Right renal pelvis (tissue), 4 donors: ENCODE measurements around the gene GRIFIN. TPM values are rescaled to one million over a fixed set of nuclear protein-coding genes. Genes with fewer than 3 reads are reported as not detected.

Experiments used
- DNase-seq, 4 donors: peaks; one replicate each; pipeline ENCODE4 v3.0.0-alpha.2; 2013; ENCODE audit warnings: low read depth in 4 of 4, low spot score in 3 of 4, missing footprints in 1 of 4
- polyA plus RNA-seq, 4 donors: library from polyadenylated mRNA; unstranded; fragments of 120-200 nt; gene quantifications; one replicate each; pipeline ENCODE4 v1.2.1, GENCODE V29; 2013; ENCODE audit not compliant: insufficient read length in 4 of 4

Gene GRIFIN
- polyA plus RNA-seq, 4 donors: 0.30 TPM; not detected in 3

- DNase-seq: no peak
Measured at GRCh38 chr7:2499719-2500430, 23.7 kb upstream of the GRIFIN start.

DNA sequence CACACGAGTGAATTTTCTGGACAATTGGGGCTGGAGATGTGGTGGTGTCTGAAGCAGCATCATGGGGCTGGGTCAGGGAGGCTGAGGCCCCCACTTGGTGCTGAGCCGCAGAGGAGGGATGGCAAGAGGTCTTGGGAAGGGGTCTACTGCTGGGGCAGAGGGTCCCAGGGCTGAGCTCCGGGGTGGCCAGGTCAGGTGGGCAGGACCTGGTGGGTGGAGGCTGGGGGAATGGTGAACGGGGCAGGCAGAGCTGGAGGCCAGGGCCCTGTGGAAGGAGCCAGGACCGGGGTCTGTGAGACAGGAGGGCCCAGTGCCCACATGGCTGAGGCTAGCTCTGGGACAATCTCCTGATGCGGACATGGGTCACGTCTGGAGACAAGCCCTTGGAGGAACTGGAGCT lies 23.0 kb upstream of the GRIFIN start:
- DNase-seq: no peak

DNA sequence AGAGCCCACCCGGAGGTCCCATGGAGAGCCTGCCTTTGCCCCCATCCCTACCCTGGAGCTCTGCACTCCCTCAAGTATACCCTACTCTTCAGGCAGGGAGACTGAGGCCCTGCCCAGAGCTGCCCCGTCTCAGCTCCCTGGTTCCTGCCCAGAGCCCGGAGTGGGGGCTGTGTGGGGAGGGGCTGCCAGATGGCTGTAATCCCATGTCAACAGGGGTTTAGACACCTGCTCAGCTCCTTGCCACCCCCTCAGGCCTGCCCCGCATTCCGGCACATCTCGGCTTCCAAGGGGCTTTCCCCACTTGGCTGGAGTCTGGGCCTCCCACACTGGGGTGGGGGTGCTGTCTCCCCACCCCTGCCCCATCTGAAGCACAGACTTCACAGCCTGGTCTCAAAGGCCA lies 22.5 kb upstream of the GRIFIN start:
- no peak for DNase-seq

- DNase-seq: peak in 1 of 4 donors; percentile 56
Measured at GRCh38 chr7:2497500-2498336, 21.5 kb upstream of the GRIFIN start.

GRCh38 chr7:2497065-2497464 lies 20.9 kb upstream of the GRIFIN start:
- DNase-seq: no peak

- no peak for DNase-seq
Measured at GRCh38 chr7:2496375-2496774, 20.2 kb upstream of the GRIFIN start.

DNA sequence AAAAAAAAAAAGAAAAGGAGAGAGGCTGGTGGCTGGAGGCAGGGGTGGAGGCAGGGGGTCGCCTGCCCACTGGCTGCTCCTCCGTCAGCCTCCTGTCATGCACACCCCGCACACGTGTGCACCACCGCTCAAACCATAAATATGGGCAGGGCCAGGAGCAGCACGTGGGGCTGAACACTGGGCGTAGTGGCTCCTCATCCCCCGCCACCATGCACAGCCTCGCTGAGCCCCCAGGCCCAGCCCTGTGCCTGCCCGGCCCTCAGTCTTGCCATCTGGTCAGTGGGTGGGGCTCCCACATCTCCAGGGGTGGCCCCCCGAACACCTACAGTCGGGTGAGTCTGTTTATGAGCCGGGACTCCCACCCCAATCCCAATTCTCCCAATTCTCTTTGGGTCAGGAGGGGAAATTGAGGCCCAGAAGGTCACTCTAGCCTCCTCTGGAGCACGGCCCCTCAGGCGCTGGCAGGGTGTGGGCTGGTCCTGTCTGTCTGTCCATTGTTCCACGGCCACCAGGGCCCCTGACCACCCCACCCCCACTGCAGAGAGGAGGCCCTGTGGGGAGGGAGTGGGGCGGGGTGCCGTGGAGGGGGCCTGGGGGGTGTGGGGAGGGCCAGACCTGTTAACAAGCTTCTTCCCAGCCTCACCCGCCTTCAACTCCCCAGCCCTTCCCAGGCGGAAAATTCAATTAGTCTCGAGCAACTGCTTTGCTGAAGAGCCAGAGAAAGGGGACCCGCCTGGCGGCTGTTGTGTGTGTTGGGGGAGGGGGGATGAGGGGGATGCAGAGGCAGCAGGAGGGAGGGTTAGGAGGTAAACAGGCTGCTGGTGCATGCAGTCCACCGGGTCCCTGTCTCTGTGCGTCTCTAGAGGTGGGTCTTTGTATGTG lies 19.5 kb upstream of the GRIFIN start:
- DNase-seq: no peak

GRCh38 chr7:2494191-2495130 lies 18.3 kb upstream of the GRIFIN start:
- DNase-seq: no peak

DNA sequence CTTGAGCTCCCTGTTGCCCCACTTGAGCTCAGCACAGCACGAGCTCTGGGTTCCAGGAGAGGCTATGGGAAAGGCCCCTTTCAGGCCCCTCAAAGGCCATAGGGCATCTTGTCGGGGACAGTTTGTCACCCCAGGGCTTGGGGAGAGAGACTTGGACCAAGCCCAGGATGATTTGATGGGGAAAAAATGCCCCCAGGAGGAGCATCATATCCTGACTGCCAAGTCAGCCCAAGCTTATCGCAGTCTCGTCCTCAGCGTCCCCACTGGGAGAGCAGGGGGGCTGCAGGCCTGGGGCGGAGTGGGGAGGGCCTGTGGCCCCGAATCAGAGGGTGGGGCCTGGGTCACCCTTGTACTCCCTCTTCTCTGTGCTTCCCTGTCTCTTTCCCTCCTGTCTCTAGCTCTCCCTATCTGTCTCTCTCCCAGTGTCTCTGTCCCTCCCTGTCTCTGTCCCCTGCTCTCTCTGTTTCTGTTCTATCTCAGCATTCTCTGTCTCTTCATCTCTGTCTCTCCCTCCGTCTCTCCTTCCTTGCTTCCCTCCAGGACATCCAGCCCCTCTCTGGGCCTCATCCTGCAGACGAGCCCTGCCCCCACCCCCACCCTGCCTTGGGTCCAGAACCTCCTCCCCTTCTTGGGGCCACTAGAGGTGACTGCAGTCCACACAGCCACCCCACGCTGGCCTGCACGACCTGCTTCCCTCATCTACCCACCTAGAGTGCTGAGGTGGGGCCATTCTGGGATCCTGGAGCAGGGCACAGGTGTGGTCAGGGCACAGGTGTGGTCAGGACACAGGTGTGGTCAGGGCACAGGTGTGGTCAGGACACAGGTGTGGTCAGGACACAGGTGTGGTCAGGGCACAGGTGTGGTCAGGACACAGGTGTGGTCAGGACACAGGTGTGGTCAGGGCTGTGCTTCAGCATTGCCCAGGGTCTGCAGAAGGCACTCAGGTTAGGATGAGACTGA lies 17.3 kb upstream of the GRIFIN start:
- DNase-seq: no peak

- DNase-seq: no peak
Measured at GRCh38 chr7:2492038-2492437, 15.8 kb upstream of the GRIFIN start.

DNA sequence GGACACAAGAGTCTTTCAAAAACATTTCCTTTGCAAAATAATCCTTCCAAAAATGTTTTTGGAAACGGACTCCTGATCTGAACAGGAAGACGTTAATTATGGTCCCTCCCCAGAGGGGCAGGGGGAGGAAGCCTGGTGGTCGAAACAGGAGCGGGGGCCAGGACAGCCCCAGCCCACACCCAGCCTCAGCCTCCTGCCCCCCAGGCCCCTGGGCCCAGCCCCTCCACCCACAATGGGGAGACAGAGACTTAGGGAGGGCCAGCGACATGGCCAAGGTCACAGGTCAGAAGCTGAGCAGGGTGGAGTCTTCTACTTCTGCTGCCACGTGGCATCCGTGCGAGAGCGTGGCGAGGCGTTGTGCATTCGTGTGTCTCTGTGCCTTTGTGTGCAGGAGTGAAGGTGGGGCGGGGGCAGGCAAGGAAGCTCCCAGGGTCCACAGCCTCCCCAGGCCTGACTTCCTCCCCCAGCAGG lies 14.0 kb upstream of the GRIFIN start:
- DNase-seq: no peak

GRCh38 chr7:2488681-2489080 lies 12.5 kb upstream of the GRIFIN start:
- no peak for DNase-seq

DNA sequence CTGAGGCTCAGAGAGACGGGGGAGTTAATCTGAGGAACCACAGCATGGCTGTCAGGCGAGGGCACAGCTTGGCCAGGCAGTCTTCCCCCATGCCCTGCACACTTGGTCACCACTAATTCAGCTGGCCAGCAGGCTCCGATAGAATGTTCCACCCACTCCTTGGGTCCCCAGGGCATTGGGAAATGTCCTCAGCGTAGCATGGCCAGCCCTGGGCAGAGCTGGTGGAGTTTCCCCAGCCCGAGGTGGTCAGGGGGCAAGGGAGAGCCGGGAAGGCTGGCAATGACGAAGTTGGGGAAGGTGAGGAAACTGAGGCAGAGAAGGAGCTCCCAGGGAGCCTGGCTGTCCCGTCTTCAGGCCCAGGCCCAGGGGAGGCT lies 12.1 kb upstream of the GRIFIN start:
- DNase-seq: no peak

- DNase-seq: no peak
Measured at GRCh38 chr7:2487586-2488271, 11.5 kb upstream of the GRIFIN start.

DNA sequence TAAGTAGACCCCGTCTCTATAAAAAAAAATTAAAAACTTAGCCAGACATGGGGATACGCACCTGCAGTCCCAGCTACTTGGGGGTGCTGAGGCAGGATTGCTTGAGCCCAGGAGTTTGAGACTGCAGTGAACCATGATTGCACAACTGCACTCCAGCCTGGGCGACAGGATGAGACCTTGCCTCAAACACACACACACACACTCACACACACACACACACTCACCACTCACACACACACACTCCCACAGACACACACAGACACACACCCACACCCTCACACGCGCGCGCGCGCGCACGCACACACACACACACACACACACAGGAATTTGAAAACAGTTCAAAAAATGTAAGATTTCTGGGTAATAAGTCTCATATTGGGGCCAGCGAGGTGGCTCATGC lies 8.7 kb upstream of the GRIFIN start:
- no peak for DNase-seq

- DNase-seq: no peak
Measured at GRCh38 chr7:2483494-2483893, 7.3 kb upstream of the GRIFIN start.

GRCh38 chr7:2482725-2483451 lies 6.7 kb upstream of the GRIFIN start:
- no peak for DNase-seq

DNA sequence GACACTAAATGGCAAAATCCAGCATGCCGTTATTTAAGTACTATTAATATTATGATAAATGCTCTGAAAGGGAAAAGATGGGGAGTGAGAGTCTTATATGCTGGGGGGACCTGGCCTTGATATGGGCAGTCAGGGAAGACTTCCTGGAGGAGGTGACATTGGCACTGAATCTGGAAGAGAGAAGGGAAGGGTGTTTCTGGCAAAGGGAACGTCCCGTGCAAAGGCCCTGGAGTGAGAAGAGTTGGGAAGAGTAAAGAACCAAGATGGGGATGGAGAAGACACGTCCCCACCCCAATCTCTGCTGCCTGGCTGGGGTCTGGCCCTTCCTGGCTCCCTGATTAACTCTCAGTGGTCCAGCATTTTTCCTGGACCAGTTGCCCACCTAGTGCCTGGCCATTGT lies 5.0 kb upstream of the GRIFIN start:
- no peak for DNase-seq
